CD4-positive, alpha-beta T cell treated with Interferon alpha-2 for 1 hour (primary cell): Measurements from ENCODE around the gene ADAM8.
"Not testable (repeated sequence)": the region's sequence is repeated elsewhere in the genome, so short reads cannot be mapped to it uniquely, and the experiment has no call there.

ENCODE experiments used
- DNase-seq, 2 donors: peaks; one replicate each; pipeline ENCODE4 v3.0.0-alpha.2; 2020 to 2022

ADAM8 gene

GRCh38 chr10:133229265-133230043, 47.2 kb downstream of the ADAM8 start:
- no peak for DNase-seq

- DNase-seq: no peak
These were observed 49.4 kb downstream of the ADAM8 start for GRCh38 chr10:133227256-133227655.

- DNase-seq: no peak
These were observed 50.3 kb downstream of the ADAM8 start for GRCh38 chr10:133226251-133226808.

- DNase-seq: no peak
These were observed 50.9 kb downstream of the ADAM8 start for GRCh38 chr10:133225707-133226191.

DNA sequence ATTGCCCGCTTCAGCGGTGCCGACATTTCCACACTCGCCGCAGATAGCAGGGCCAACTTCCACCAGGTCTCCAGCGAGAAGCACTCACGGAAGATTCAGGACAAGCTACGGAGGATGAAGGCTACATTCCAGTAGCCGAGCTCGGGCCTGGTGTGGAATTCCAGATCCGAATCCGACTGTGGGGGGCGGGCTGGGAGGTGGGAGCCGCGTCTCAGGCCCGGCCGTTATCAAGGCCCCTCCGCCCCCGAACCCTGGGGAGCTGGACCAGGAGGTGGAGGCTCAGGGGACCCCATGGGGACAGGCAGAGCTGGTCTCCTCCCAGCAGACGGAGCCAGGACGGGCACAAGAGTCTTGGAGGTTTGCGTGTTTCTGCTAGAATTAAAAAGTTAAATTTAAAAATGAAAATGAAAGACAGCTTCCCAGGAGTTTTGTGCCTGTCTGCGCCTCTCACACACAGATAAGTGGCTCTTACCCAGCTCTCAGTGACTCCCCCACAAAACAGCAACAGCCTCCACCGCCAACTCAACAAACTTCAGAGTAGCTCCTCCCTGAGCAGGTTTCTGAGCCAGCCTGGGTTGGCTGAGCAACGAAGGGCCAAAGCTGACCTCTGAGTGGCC, 51.8 kb downstream of the ADAM8 start:
- no peak for DNase-seq

DNA sequence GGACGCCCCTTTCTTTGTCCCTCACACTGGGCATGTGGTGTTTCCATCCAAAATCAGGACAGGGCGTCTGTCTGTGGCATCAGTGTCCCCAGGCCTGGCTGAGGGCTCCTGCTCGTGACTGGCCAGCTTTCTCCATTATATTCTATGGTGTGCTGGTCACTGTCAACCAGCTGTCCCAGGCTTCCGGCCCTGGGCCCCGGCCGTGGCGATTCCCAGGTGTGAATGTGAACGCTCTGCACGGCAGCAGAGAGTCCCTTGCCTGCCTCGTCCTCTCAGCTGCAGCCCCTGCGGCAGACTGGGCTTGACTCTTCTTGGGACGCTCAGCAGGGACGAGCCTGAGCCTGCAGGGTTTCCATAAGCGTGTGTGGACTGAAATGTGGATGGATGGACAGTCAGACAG, 52.6 kb downstream of the ADAM8 start:
- no peak for DNase-seq

- not testable (repeated sequence) for DNase-seq
These were observed 54.9 kb downstream of the ADAM8 start for GRCh38 chr10:133221756-133222155.

DNA sequence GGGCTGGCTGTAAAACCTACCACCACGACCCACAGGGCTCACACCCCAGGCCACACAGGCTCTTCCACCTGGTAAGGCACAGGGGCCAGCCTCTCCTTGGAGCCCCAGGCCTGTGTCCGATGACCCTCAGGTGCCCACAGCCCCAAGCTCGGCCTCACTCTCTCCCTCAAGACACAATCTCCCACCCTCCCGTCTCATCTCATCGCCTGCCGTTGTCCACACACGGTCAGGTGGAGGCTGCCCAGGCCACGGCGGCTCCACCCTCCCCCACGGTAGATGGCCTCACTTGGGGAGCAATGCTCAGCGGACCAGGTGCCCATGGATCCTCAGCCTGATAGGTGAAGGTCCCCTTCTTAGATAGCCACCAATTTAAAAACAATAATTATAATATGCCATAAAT, 55.3 kb downstream of the ADAM8 start:
- DNase-seq: no peak

DNA sequence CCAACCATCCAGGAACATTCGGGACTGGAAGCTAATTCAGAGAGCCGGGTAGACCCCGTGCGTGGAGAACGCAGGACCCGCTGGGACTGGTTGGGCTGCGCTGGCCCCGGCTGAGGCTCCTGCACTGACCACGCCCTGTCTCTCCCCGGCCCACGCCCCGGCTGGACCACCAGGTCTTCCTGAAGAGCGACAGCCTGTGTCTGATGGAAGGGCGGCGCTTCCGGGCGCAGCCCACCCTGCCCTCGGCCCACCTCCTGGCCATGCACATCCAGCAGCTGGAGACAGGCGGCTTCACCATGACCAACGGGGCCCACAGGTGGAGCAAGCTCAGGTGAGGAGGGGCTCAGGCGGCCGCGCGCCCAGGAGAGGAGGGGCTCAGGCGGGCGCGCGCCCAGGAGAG, 56.9 kb downstream of the ADAM8 start:
- DNase-seq: no peak

DNA sequence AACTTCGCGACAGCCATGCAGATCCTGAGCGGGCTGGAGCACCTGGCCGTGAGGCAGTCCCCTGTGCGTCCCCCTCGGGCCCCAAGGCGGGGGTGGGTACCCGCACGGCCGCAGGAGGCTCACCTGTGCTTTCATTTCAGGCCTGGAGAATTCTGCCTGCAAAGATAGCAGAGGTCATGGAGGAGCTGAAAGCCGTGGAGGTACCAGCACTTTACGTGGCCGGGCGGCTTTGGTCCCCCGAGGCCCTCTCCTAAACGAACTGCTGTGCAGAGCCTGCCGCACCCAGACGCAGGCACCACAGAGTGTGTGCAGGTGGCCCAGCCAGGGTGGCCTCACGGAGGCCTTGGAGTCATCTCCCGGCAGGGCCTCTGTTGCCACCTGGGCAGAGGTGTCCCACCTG, 57.8 kb downstream of the ADAM8 start:
- no peak for DNase-seq

- no peak for DNase-seq
These were observed 58.7 kb downstream of the ADAM8 start for GRCh38 chr10:133217800-133218589.

GRCh38 chr10:133216776-133217175, 59.9 kb downstream of the ADAM8 start:
- DNase-seq: no peak

DNA sequence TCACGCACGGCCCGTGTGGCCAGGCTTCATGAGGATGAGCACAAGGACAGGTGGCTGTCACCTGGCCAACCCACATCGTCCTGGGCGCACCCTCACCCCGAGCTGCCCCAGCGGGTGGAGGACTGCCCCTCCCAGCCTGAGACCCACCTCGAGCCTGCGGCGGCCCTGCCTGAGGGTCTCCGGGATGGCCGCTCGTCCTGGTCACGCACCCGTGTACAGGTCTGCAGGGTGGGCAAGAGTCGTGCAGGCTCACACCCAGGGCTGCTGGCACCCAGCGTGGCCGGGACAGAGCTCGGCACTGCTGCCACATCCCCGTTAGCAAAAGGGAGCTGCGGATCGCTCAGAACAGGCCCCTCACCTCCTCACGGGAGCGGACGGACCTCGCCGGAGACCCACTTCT, 61.1 kb downstream of the ADAM8 start:
- no peak for DNase-seq

DNA sequence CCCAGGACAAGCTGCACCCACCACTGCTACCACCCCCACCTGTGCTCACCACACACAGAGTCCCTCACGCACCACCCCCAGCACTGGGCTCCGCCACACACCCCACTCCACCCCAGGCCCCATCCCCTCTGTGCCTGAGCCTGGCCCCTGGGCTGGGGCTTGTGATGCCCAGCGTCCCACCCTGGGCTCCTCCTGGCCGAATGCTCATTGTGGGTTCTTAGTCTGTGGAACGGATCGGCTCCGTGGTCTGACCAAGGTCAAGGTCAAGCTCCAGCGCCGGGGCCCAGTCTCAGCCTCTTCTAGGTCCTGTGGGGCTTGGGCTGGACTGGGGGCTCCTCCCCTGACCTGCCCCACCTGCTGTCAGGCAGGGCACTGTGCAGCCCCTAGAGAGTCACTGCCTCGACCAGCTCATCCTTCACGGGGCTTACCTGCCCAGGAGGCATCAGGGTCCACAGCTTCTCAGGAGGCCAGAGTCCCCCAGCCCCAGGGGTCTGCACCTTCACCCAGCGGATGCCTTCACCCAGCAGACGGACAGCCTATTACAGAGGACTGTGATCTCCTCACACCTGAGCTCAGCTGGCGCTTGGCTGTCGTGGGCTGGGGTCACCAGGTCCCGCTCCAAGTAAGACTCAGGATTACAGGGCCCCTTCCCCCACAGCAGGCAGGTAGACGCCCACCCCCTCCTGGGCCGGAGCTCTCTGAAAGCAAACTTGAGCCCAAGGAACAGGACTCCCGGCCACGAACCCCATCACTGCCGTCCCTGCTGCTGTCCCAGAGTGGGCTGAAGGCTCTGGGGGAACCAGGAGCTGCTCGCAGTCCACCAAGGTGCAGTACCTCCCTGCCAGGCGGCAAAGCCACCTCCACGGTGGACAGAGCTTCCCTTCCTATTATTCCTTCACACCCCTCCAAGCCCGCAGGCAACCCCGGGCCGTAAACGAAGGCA, 61.9 kb downstream of the ADAM8 start:
- DNase-seq: no peak

DNA sequence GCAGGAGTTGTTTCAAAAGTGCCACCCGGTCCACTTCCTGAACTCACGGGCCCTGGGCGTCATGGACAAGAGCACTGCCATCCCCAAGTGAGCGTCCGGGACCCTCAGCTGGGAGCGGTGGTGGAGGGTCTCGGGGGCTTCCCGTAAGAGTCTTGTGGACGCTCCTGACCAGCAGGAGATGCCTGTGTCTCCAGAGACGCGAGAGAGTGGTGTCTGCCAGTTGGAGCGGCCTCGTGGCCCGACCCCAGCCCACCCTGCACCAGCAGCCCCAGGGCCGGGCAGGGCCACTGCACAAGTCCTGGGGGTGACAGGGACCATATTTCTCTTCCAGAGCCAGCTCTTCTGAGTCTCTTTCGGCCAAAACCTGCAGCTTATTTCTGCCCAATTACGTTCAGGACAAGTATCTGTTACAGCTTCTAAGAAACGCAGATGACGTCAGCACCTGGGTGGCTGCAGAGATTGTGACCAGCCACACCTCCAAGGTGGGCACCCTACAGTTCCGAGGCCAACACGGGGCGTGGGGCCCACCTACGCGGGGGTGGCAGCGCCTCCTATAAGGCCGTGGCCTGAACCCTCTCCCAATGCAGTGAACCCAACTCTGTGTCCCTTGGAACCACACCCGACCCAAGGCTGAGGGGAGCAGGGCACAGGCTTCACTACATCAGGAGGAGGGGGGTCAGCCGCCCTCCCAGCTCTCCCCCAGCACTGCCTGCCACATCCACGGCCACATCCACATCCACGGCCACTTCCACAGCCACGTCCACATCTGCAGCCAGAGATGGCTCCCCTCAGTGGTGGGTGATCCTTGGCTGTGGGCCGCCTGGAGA, 62.8 kb downstream of the ADAM8 start:
- no peak for DNase-seq

DNA sequence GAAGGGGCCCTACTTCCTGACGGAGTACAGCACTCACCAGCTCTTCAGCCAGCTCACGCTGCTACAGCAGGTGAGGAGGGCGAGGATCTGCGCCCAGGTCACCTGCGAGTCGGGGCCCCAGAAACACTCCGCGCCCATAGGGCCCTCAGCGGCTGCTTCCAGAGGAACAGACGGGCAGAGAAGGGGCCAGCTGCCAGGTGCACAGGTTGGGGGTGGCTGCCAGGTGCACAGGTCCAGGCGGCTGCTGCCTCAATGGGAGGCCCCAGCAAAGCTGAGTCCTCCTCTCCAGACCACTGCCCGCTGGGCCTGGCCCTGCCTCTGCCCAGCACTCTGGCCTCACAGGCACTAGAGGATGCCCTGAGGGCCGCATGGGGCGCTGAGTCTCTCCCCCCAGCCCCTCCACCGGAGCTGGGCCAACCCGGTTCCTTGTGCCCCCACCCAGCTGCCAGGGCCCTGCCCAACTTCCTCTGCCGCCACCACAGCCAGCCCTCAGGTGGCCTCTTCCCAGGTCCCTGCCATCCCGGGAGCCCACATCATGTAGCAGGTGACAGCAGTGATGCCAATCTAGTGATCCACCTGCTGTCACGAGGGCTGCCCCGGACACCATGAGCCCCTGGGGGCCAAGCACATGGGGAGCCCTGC, 63.7 kb downstream of the ADAM8 start:
- DNase-seq: no peak
